NB4 (cell line): ENCODE data around the gene SLC9C1.
A peak's percentile ranks its signal among the peaks of the same experiment; 100 is the strongest.

ENCODE experiments used
- DNase-seq: peaks from one replicate; pipeline ENCODE4 v3.0.0; 2010; ENCODE audit warnings: low read depth
- H3K4me3 ChIP-seq: one replicate; pipeline ENCODE4 v1.5.1; 2011; ENCODE audit warnings: mild to moderate bottlenecking, low read depth, low read length, moderate library complexity
- CTCF ChIP-seq: IDR thresholded peaks from one replicate; pipeline ENCODE4 v1.5.1; 2012; ENCODE audit warnings: low read depth, low read length
- MAX ChIP-seq: IDR thresholded peaks from 2 replicates; pipeline ENCODE4 v1.6.1; 2011; ENCODE audit warnings: low read depth, low read length
- MYC ChIP-seq: IDR thresholded peaks from 2 replicates; pipeline ENCODE4 v1.6.1; 2011; ENCODE audit warnings: low read depth, low read length
- POLR2A ChIP-seq: IDR thresholded peaks from 2 replicates; pipeline ENCODE4 v1.6.1; 2011; ENCODE audit warnings: mild to moderate bottlenecking; ENCODE audit not compliant: insufficient read length; ENCODE audit errors: extremely low read depth

The SLC9C1 gene

GRCh38 chr3:112327371-112327951 lies 33.4 kb upstream of the SLC9C1 start:
- peak; percentile 74 for DNase-seq
- TF ChIP-seq MYC (no peak), CTCF (peak; percentile 64), MAX (no peak)
- H3K4me3 ChIP-seq = no peak overlapping the region

GRCh38 chr3:112321867-112322652 lies 28.0 kb upstream of the SLC9C1 start:
- TF ChIP-seq MYC (no peak), MAX (no peak), POLR2A (no peak), CTCF (no peak)
- DNase-seq = no peak
- no peak overlapping the region for H3K4me3 ChIP-seq

GRCh38 chr3:112320691-112321090 lies 26.7 kb upstream of the SLC9C1 start:
- H3K4me3 ChIP-seq = no peak overlapping the region
- DNase-seq = peak; percentile 70
- 0 out of 2 replicates have a peak, but pooled peaks have one; percentile 12 for TF ChIP-seq MYC
- TF ChIP-seq POLR2A = no peak

- TF ChIP-seq POLR2A (no peak), MYC (no peak), CTCF (no peak), MAX (no peak)
- no peak overlapping the region for H3K4me3 ChIP-seq
- DNase-seq = no peak
Observed at GRCh38 chr3:112319516-112320276, 25.7 kb upstream of the SLC9C1 start.

- no peak for DNase-seq
- H3K4me3 ChIP-seq = no peak overlapping the region
- TF ChIP-seq MYC (no peak), CTCF (no peak), POLR2A (no peak), MAX (no peak)
Observed at GRCh38 chr3:112315791-112316190, 21.8 kb upstream of the SLC9C1 start.

- no peak for TF ChIP-seq POLR2A
- TF ChIP-seq CTCF = no peak
- no peak for TF ChIP-seq MYC
- TF ChIP-seq MAX = no peak
- no peak for DNase-seq
- H3K4me3 ChIP-seq = no peak overlapping the region
Observed at GRCh38 chr3:112314649-112315048, 20.6 kb upstream of the SLC9C1 start.
